Liver (tissue), 9 donors: ENCODE data around the gene SRRM3. TPM values are rescaled to one million over a fixed set of nuclear protein-coding genes. Genes with fewer than 3 reads are reported as not detected.
"Not testable (repeated sequence)": the region's sequence is repeated elsewhere in the genome, so short reads cannot be mapped to it uniquely, and the experiment has no call there.

ENCODE experiments used
- DNase-seq: peaks from one replicate; pipeline ENCODE4 v3.0.0-alpha.2; 2017; ENCODE audit warnings: low spot score
- H3K27ac ChIP-seq, 2 donors: one replicate each; pipeline ENCODE4 v1.7.0; 2013; ENCODE audit warnings: inconsistent platforms in 2 of 2, low read length in 2 of 2, control low read depth in 1 of 2, low read depth in 1 of 2, mild to moderate bottlenecking in 1 of 2
- H3K27me3 ChIP-seq, 4 donors: one replicate each; pipeline versions ENCODE4 v1.6.1 to v1.7.0; 2013; ENCODE audit warnings: low read length in 3 of 4, inconsistent platforms in 1 of 4, mild to moderate bottlenecking in 1 of 4, moderate library complexity in 1 of 4; ENCODE audit not compliant: control insufficient read depth in 4 of 4, insufficient read depth in 4 of 4
- H3K36me3 ChIP-seq, 4 donors: one replicate each; pipeline versions ENCODE4 v1.6.1 to v1.7.0; 2013; ENCODE audit warnings: low read length in 3 of 4, mild to moderate bottlenecking in 3 of 4, low read depth in 1 of 4, moderate library complexity in 1 of 4; ENCODE audit not compliant: control insufficient read depth in 4 of 4, insufficient read depth in 3 of 4
- H3K4me1 ChIP-seq, 4 donors: one replicate each; pipeline versions ENCODE4 v1.6.1 to v1.7.0; 2013; ENCODE audit warnings: low read length in 3 of 4, mild to moderate bottlenecking in 3 of 4, moderate library complexity in 1 of 4; ENCODE audit not compliant: control insufficient read depth in 4 of 4, insufficient read depth in 4 of 4
- H3K4me3 ChIP-seq, 3 donors: one replicate each; pipeline versions ENCODE4 v1.6.1 to v1.7.0; 2013; ENCODE audit warnings: low read length in 3 of 3, control low read depth in 1 of 3, low read depth in 1 of 3, mild to moderate bottlenecking in 1 of 3
- H3K9ac ChIP-seq, 2 donors: one replicate each; pipeline ENCODE4 v1.7.0; 2013; ENCODE audit warnings: low read length in 2 of 2, mild to moderate bottlenecking in 2 of 2, moderate library complexity in 2 of 2, control low read depth in 1 of 2, low read depth in 1 of 2
- H3K9me3 ChIP-seq, 4 donors: one replicate each; pipeline versions ENCODE4 v1.6.1 to v1.7.0; 2013; ENCODE audit warnings: low read length in 3 of 4; ENCODE audit not compliant: control insufficient read depth in 4 of 4
- FOXA1 ChIP-seq: IDR thresholded peaks from 2 replicates; pipeline ENCODE4 v1.6.1; 2016; ENCODE audit warnings: antibody characterized with exemption
- FOXA2 ChIP-seq: IDR thresholded peaks from 2 replicates; pipeline ENCODE4 v1.6.1; 2016; ENCODE audit warnings: antibody characterized with exemption
- GABPA ChIP-seq, 2 donors: IDR thresholded peaks in 1 of 2; conservative IDR thresholded peaks in 1 of 2; 2 replicates each; pipeline ENCODE4 v1.6.1; 2016; ENCODE audit warnings: antibody characterized with exemption in 2 of 2, mild to moderate bottlenecking in 1 of 2, moderate library complexity in 1 of 2
- HNF4G ChIP-seq: IDR thresholded peaks from 2 replicates; pipeline ENCODE4 v1.6.1; 2016; ENCODE audit warnings: antibody characterized with exemption
- JUND ChIP-seq, 2 donors: IDR thresholded peaks; 2 replicates each; pipeline ENCODE4 v1.6.1; 2016; ENCODE audit warnings: antibody characterized with exemption in 2 of 2
- RXRA ChIP-seq, 2 donors: IDR thresholded peaks; 2 replicates each; pipeline ENCODE4 v1.6.1; 2017 to 2018; ENCODE audit warnings: antibody characterized with exemption in 2 of 2, mild to moderate bottlenecking in 1 of 2
- SP1 ChIP-seq: IDR thresholded peaks from 2 replicates; pipeline ENCODE4 v1.6.1; 2018; ENCODE audit warnings: antibody characterized with exemption, mild to moderate bottlenecking
- YY1 ChIP-seq: IDR thresholded peaks from 2 replicates; pipeline ENCODE4 v1.6.1; 2016; ENCODE audit warnings: antibody characterized with exemption, mild to moderate bottlenecking
- WGBS: extraction: QIAGEN DNeasy Blood & Tissue Kit; methylation state at CpG from one replicate; pipeline ENCODE4 v1.1.7; 2013; 5-methylcytosine and 5-hydroxymethylcytosine counted together
- polyA plus RNA-seq, 2 donors: library from polyadenylated mRNA; stranded (reverse) in 1 of 2; unstranded in 1 of 2; fragments of 200-250 nt in 1 of 2; fragments of >200 nt in 1 of 2; fragmentation: Nextera tagmentation in 1 of 2; extraction: Ambion mirVana in 1 of 2; gene quantifications; one replicate each; pipeline versions ENCODE4 v1.2.1 to v1.2.3, GENCODE V29; 2013 to 2015
- total RNA-seq, 2 donors: library from RNA; depleted of rRNA; stranded (reverse); fragments of >200 nt; gene quantifications; one replicate each; pipeline ENCODE4 v1.2.3, GENCODE V29; 2014
- TF ChIP-seq, protein P1 (sequence below): IDR thresholded peaks from 2 replicates; pipeline ENCODE4 v1.6.1; 2016; ENCODE audit warnings: antibody characterized with exemption, mild to moderate bottlenecking
- TF ChIP-seq, protein P2 (sequence below): IDR thresholded peaks from 2 replicates; pipeline ENCODE4 v1.6.1; 2016; ENCODE audit warnings: antibody characterized with exemption
- donor health status: healthy.
- donor health status: healthy.
- donor health status: healthy.
- donor health status: healthy.
- donor health status: healthy.

Gene SRRM3
- total and polyA plus RNA-seq, 4 donors = 0.08 to 0.16 TPM; not detected in 2

DNA sequence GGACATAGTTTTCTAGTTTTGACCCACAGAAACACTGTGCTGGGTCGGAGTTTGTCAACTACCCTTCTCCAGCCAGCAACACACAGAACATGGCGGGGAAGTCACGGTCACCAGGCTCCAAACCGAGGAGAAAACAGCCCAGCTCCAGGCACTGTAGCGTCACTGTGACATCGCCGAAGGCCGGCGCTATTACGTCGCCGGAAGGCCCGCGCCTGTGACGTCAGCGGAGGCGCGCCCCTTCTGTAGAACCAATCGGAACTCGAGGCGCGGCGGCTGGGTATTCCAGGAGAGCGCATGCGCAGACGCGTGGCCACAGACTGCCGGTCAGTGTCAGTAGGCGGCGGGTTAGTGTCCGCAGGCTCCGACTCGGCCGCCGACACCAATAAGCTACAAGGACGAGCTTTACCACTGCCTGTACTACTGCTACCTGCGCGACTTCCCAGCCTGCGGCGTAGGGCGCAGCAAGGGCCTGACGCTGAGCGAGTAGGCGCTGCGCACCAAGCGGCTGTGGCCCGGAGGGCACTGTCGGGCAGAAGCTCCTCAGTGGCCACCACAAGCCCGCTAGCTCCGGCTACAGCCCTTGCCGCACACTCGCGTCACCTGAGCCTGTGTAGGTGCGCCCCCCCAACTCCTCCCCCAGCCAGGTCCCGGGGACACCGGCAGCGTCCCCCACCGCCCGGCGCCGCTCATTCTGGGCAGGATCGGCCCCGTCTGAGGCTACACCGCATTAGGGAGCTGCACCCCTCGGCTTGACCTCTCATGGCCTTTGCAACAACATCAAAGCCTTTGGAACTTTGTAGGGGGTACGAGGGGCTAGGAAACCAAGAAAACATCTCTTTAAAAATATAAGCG lies 35.1 kb upstream of the SRRM3 start (continued):
- TF ChIP-seq, protein P1, sequence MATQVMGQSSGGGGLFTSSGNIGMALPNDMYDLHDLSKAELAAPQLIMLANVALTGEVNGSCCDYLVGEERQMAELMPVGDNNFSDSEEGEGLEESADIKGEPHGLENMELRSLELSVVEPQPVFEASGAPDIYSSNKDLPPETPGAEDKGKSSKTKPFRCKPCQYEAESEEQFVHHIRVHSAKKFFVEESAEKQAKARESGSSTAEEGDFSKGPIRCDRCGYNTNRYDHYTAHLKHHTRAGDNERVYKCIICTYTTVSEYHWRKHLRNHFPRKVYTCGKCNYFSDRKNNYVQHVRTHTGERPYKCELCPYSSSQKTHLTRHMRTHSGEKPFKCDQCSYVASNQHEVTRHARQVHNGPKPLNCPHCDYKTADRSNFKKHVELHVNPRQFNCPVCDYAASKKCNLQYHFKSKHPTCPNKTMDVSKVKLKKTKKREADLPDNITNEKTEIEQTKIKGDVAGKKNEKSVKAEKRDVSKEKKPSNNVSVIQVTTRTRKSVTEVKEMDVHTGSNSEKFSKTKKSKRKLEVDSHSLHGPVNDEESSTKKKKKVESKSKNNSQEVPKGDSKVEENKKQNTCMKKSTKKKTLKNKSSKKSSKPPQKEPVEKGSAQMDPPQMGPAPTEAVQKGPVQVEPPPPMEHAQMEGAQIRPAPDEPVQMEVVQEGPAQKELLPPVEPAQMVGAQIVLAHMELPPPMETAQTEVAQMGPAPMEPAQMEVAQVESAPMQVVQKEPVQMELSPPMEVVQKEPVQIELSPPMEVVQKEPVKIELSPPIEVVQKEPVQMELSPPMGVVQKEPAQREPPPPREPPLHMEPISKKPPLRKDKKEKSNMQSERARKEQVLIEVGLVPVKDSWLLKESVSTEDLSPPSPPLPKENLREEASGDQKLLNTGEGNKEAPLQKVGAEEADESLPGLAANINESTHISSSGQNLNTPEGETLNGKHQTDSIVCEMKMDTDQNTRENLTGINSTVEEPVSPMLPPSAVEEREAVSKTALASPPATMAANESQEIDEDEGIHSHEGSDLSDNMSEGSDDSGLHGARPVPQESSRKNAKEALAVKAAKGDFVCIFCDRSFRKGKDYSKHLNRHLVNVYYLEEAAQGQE = peak; percentile 89
- TF ChIP-seq YY1 (peak; percentile 80), HNF4G (no peak), JUND (IDR thresholded peaks at IDR 0.05) (no peak), RXRA (IDR thresholded peaks at IDR 0.05) (peak in 1 of 2 donors; percentile 26), SP1 (peak; percentile 85), GABPA (IDR thresholded peaks at IDR 0.05 in 1 of 2, conservative IDR thresholded peaks at IDR 0.05 in 1 of 2) (peak; percentile 68 to 89)

DNA sequence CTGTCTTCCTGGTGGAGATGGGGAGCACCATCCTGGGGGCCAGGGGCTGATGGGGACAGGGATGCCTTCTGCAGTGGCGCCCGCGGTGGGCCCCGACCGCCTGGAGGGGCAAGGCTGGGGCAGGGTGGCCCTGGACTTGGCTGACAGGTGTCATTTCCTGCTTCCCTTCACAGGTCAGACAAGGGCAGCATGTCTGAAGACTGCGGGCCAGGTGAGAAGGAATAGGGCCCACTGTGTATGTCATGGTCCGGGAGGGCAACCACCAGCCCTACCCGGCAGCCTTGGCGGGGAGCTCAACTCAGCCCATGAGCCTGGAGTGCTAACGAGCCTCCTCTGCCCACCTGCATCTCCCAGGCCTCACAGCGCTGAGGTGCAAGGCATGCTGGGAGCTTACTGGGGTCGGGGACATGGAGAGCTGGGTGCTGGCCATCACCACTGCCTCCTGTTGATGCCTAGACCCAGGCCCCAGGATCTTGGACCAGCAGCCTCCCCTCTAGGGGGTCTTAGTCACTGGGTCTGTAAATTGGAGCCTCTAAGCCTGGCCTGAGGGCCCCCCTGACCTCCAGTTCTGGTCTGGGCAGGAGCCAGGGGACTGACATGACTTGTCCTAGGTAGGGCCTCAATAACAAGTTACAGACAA lies 28.0 kb upstream of the SRRM3 start:
- H3K9ac ChIP-seq = no peak overlapping the region
- WGBS = 95% methylated on average over 12 of the region's 12 CpGs
- H3K27me3 ChIP-seq = no peaks in the 10 kb centered on the region
- TF ChIP-seq RXRA (IDR thresholded peaks at IDR 0.05) (no peak), FOXA1 (no peak), FOXA2 (no peak), YY1 (no peak), SP1 (no peak)
- TF ChIP-seq, protein P1 = no peak
- TF ChIP-seq, protein P2, sequence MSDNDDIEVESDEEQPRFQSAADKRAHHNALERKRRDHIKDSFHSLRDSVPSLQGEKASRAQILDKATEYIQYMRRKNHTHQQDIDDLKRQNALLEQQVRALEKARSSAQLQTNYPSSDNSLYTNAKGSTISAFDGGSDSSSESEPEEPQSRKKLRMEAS = no peak
- no peaks in the 10 kb centered on the region for H3K9me3 ChIP-seq
- peaks cover 0 to 5% (median 1%) of the 10 kb centered on the region in 4 donors for H3K4me1 ChIP-seq
- H3K36me3 ChIP-seq = no peaks in the 10 kb centered on the region
- no peak overlapping the region for H3K4me3 ChIP-seq
- DNase-seq = no peak
- H3K27ac ChIP-seq = no peak overlapping the region

DNA sequence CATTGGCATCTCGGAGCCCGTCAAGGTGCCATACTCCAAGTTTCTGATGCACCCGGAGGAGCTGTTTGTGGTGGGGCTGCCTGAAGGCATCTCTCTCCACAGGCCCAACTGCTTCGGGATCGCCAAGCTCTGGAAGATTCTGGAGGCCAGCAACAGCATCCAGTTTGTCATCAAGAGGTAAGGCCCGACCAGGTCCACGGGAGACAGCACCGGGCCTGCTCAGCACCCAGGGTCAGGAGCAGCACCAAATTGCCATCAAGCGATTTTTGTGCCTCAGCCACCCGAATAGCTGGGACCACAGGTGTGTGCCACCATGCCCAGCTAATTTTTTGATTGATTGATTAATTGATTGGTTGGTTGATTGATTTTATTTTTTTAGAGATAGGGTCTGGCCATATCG lies 24.7 kb upstream of the SRRM3 start:
- not testable (repeated sequence) for H3K4me1 ChIP-seq, H3K4me3 ChIP-seq, H3K9ac ChIP-seq, H3K9me3 ChIP-seq, DNase-seq, H3K27ac ChIP-seq, H3K36me3 ChIP-seq, H3K27me3 ChIP-seq
- 95% methylated on average over 11 of the region's 11 CpGs for WGBS
